ENCODE results near the gene DTNBP1. TPM values are rescaled to one million over a fixed set of nuclear protein-coding genes. Genes with fewer than 3 reads are reported as not detected.
"Not testable (repeated sequence)": the region's sequence is repeated elsewhere in the genome, so short reads cannot be mapped to it uniquely, and the experiment has no call there.

Gene DTNBP1
- total RNA-seq, 1 experiment from 2014 or later, result 14.4 TPM

DNA sequence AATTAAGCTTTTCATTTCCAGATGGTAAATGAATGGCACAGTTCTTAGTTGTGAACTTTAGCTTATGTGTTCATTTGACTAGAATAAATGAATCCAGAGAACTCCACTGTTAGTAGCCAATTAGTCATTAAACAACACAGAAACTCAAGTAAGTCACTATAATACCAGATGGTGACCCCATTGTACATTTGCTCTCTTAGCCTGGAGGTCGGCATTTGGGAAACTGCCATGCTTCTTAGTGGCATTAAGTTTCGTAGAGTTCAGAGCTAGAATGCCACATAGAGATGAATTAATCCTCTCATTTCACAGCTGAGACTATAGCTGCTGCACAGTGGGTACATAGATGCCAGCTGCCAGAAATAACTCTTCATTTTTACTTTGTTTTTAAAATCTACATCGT is 10.8 kb upstream of the DTNBP1 start:
- DNase-seq (ENCODE audit: low read depth), result no peak
- in situ Hi-C loops (cut with HindIII; ENCODE audit: low pct_unique_long_range_greater_than_20kb, low sequenced_read_pairs), result no loop called here

DNA sequence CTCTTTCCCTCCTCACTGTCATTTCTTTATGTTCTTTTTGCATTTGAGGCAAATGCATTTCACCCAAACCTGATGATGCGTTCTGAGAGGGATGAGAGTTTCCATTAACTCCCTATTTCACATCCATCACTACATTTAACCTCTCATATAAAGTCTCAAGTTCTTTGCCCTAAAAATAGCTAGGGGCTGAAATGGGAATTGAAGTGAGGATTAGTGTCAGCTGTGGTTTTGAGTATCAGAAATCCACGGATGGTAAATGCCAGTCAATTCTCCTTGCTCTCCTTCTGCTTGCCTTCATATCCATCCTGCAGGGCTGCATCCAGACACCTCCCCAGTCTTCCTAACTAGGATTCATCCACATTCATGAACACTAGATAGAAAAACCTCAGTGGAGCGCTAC is 10.0 kb upstream of the DTNBP1 start:
- in situ Hi-C loops (cut with HindIII; ENCODE audit: low pct_unique_long_range_greater_than_20kb, low sequenced_read_pairs), result no loop called here
- DNase-seq (ENCODE audit: low read depth), result no peak

DNA sequence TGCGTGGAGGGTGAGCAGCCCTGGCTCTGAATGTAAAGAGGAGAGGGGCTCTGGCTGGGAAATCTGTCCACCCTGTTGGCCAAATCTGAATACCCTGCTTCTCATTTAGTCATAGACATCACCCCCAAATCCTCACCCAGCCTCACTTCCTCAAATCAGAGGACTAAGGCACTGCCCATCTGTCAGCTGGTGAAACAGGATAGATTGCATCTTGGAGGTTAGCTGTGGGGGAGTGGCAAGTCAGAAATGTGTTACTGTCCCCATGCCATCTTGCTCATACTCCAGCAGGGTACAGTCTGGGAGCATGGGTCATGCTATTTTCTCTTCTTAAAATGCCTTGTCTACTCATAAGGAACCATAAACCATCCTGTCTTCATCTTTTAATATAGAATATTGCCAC is 9.5 kb upstream of the DTNBP1 start:
- no peak for DNase-seq (ENCODE audit: low read depth)
- in situ Hi-C loops (cut with HindIII; ENCODE audit: low pct_unique_long_range_greater_than_20kb, low sequenced_read_pairs), result no loop called here

DNA sequence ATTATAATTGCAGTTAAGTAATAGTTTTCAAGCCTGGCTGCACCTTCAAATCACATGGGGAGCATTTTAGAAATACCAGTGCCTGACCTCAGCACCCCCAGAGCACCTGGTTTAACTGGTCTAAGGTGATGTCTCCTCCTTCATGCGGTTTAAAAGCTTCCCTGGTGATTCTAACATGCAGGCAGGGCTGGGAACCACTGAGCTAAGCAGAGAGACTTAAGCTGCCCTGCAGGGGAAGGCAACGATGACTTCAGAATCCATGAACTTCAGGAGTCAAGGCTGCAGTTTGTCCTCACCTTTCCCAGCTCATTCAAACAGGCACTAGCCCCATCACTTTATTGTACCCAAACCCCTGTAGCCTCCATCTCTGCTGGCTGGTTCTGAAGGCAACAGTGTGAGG is 6.1 kb upstream of the DTNBP1 start:
- in situ Hi-C loops (cut with HindIII; ENCODE audit: low pct_unique_long_range_greater_than_20kb, low sequenced_read_pairs), result no loop called here
- DNase-seq (ENCODE audit: low read depth), result no peak

DNA sequence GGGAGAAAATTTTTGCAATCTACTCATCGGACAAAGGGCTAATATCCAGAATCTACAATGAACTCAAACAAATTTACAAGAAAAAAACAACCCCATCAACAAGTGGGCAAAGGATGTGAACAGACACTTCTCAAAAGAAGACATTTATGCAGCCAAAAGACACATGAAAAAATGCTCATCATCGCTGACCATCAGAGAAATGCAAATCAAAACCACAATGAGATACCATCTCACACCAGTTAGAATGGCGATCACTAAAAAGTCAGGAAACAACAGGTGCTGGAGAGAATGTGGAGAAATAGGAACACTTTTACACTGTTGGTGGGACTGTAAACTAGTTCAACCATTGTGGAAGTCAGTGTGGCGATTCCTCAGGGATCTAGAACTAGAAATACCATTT is 4.1 kb upstream of the DTNBP1 start:
- DNase-seq (ENCODE audit: low read depth); in situ Hi-C loops (cut with HindIII; ENCODE audit: low pct_unique_long_range_greater_than_20kb, low sequenced_read_pairs): not testable (repeated sequence)

DNA sequence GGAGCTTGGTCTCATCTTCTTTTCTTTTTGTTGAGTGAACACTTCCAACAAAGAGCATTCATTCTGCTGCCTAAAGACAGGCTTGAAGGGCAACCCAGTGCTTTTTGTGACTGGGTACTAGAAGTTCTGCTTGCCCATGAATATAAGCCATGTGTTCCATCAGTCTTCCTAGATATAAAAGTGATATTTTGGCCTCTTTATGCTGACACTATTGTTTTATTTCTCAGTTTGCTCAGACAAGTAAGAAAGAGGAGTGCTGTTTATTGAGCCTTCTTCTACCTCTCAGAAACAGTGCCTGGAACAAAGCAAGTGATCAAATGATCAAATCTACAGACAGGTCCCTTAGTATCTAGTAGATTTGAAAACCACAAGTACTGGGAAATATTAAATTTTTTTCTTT is 2.4 kb upstream of the DTNBP1 start:
- in situ Hi-C loops (cut with HindIII; ENCODE audit: low pct_unique_long_range_greater_than_20kb, low sequenced_read_pairs), result no loop called here
- no peak for DNase-seq (ENCODE audit: low read depth)

DNA sequence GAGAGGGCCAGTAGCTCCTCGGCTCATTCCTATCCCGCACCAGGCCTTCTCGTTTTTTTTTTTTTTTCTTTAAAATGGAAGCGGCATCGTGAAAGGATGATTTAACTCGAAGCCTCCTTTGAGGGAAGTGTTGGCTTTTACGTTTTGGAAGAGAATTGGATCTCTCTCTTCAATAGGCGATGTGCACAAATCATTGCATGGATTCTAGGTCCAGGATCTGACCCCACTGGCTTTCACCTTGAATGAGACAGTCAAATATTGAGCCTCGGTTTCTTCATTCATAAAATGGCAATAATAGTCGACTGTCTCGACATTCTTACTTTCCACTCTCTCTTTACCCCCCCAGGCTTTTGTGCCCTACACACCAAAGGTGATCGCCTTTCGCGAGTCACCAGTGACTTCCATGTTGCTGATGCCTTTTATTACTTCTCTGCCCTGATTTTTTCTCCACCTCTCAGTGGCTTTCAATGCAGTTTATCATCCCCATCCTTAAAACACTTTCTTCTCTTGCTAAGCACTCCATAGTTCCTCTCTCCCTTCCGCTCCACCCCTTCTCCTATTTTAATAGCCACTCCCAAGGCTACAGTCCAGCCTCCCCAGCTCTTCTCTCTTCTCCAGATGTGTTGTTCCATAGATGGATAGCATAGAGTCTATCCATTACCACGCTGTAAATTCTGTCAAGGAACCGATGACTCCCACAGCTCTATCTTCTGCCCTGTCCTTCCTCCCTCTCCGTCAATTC is 473 bp upstream of the DTNBP1 start:
- in situ Hi-C loops (cut with HindIII; ENCODE audit: low pct_unique_long_range_greater_than_20kb, low sequenced_read_pairs), result no loop called here
- DNase-seq (ENCODE audit: low read depth), result no peak

DNA sequence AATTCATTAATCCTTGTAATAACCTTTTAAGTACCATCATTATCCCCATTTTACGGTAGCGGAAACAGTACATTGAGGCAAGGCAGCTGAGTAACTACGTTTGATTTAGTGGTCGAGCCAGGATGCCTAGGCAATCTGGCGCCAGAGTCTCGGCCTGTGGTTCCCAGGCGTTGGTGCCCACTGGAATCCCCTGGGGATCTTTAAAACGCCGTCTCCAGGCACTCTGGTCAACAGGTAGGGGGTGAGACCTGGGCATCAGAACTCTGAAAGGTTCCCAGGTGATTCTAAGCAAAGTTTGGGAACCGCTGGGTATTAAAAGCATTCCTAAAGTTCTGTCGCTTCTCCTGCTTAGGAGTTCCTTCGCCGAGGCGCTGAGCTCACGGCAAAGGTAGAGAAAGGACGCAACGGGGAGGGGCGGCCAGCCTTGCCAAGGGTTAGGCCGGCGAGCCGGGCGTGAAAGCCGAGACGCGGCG is 939 bp downstream of the DTNBP1 start:
- in situ Hi-C loops (cut with HindIII; ENCODE audit: low pct_unique_long_range_greater_than_20kb, low sequenced_read_pairs), result no loop called here
- no peak for DNase-seq (ENCODE audit: low read depth)

DNA sequence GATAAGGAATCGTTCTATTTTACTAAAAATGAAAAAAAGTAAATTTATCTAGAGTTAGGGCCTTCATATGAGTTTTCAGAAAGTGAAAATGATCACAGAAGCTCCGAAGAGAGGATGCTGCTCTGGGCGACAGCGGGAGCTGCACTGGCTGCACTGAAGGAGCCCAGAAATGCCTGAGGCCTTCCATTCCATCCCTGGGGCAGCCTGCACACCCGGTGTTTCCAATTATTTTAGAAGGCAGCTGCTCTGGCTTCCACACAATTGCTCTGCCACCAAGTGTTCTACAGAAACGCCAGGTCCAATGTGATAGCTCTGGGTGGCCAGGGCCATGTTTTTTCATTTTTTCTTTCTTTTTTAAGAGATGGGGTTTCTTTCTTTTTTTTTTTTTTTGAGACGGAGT is 3.6 kb downstream of the DTNBP1 start:
- no peak for DNase-seq (ENCODE audit: low read depth)
- in situ Hi-C loops (cut with HindIII; ENCODE audit: low pct_unique_long_range_greater_than_20kb, low sequenced_read_pairs), result no loop called here

DNA sequence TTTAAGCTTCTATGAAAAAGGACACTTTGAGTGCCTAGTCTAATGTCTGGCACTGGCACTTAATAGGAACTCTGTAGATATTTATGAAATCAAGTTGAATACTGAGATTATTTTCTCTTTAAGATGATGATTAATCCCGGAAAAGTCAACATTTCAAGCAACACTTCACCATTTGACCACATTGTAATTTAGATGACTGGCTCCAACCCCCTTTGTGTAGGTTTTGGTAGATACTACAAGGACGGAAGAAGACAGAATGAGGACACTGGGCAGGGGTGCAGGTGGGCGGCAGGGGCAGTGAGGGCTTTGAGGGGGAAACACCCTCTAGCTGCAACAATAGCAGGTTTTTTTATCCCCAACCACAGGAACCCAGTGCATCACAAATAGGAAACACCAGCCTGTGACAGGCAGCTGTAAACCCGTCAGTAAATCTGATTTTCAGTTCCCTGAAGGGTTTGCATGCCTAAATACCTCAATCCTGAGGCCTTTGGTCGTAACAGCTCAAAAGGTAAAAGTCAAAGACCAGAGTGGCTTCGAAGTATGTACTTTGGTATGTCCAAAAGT is 4.6 kb downstream of the DTNBP1 start:
- in situ Hi-C loops (cut with HindIII; ENCODE audit: low pct_unique_long_range_greater_than_20kb, low sequenced_read_pairs), result no loop called here

DNA sequence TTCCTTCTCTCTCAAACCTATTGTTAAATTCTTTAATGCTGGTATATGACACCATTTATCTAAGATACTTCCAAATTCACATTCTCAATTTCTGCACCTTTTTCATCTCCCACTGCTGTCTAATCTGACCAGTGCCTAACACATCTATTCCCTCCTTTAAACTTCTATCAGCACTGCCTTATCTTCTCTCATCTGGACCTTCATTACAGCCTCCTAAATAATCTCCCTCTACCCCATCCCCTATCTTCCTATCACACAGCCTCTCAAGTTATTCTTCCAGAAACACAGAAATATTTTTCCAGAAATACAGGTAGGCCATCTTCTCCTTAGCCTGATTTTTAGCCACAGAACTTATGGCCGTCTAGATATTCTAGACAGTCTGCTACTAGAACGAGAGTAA is 5.5 kb downstream of the DTNBP1 start:
- in situ Hi-C loops (cut with HindIII; ENCODE audit: low pct_unique_long_range_greater_than_20kb, low sequenced_read_pairs), result no loop called here
- DNase-seq (ENCODE audit: low read depth), result no peak

More for the DNA sequence above, 4.6 kb downstream of the DTNBP1 start:
- DNase-seq (ENCODE audit: low read depth), result no peak

DNA sequence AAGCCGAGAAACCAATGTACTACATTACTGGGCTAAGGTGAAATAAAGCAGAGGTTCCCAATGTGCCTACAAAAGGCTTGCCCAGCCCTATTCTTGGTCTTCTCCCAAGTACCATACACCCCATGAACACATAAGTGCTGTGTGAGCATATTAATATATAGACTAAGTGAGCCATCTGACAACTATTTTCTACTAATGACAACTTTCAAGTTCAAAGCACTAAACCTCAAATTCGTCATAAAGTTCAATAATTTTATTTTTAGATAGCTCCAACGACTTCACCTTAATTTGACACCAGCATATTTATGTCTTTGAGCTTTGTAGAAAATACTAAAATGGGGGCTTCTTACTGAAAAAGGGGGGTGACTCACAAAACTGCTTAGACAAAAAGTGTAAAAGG is 6.7 kb downstream of the DTNBP1 start:
- in situ Hi-C loops (cut with HindIII; ENCODE audit: low pct_unique_long_range_greater_than_20kb, low sequenced_read_pairs), result no loop called here
- DNase-seq (ENCODE audit: low read depth), result no peak

DNA sequence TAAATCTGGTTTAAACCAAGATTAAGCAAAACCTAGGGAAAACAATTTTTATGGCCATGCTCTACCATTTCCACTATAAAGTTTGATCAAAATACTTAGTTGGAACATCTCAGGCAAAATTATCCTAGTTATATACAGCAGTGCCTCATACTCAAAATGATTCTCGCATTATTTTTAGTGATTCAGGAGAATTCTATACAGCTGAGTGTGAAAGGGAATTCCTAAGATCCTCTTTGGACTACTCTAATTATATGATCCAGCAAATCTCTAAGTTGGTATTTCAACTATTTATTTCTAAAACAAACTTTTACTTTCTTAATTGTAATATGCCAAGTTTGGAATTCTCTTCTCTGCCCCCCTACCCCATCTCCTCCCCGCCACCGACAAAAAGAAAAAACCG is 8.6 kb downstream of the DTNBP1 start:
- DNase-seq (ENCODE audit: low read depth), result no peak
- in situ Hi-C loops (cut with HindIII; ENCODE audit: low pct_unique_long_range_greater_than_20kb, low sequenced_read_pairs), result no loop called here

DNA sequence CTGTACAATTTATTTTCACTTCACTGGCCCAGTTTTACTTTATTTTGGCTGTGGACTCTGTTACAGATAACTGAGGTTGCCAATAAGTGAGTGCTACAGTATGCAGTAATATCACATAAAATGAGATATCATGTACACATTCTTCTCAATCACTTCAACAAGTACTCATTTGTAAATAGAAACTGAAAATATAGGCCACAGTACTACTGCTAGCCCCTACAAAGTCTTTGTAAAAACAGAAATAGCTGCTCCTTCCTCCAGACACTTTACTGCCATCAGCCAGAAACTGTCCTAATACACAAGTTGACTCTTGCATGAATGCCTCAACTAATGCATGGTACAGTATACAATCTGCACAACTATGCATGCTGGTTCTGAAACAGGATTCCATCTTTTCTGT is 9.2 kb downstream of the DTNBP1 start:
- no peak for DNase-seq (ENCODE audit: low read depth)
- in situ Hi-C loops (cut with HindIII; ENCODE audit: low pct_unique_long_range_greater_than_20kb, low sequenced_read_pairs), result no loop called here

DNA sequence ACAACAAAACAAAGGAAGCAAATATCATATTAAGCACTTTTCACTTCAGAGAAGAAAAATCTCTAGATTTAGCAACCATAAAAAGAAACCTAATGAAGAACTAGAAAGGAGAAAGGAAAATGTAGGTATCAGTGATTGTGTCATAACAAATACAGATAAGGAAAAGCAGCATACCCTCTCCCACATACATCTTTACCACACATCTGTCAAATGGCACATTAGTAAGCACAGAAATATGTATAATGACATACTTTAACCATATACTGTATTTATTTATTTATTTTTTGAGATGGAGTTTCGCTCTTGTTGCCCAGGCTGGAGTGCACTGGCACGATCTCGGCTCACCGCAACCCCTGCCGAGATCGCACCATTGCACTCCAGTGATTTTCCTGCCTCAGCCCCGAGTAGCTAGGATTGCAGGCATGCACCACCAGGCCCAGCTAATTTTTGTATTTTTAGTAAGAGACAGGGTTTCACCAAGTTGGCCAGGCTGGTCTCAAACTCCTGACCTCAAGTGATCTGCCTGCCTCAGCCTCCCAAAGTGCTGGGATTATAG is 12.7 kb downstream of the DTNBP1 start:
- DNase-seq (ENCODE audit: low read depth); in situ Hi-C loops (cut with HindIII; ENCODE audit: low pct_unique_long_range_greater_than_20kb, low sequenced_read_pairs): not testable (repeated sequence)

DNA sequence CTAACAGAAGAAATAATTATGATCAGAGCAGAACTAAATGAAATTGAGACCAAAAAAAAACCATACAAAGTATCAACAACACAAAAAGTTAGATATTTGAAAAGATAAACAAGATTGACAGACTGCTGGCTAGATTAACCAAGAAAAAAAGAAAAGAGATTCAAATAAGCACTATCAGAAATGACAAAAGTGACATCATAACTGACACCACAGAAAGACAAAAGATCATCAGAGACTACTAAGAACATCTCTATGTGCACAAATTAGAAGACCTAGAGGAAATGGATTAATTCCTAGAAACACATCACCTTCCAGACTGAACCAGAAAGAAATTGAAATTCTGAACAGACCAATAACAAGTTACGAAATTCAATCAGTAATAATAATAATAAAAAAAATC is 17.9 kb downstream of the DTNBP1 start:
- in situ Hi-C loops (cut with HindIII; ENCODE audit: low pct_unique_long_range_greater_than_20kb, low sequenced_read_pairs), result no loop called here

DNA sequence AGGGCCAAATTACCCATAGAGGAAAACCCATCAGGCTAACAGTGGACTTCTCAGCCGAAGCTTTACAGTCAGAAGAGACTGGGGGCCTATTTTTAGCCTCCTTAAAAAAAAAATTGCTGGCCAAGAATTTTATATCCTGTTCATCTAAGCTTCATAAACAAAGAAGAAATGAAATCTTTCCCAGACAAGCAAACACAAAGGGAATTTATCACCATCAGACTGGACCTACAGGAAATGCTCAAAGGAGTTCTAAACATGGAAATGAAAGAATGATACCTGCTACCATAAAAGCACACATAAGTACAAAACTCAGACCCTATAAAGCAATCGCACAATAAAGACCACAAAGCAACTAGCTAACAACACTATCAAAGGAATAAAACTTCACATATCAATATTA is 19.3 kb downstream of the DTNBP1 start:
- in situ Hi-C loops (cut with HindIII; ENCODE audit: low pct_unique_long_range_greater_than_20kb, low sequenced_read_pairs), result no loop called here
- no peak for DNase-seq (ENCODE audit: low read depth)

More for the DNA sequence above, 17.9 kb downstream of the DTNBP1 start:
- DNase-seq (ENCODE audit: low read depth), result no peak

DNA sequence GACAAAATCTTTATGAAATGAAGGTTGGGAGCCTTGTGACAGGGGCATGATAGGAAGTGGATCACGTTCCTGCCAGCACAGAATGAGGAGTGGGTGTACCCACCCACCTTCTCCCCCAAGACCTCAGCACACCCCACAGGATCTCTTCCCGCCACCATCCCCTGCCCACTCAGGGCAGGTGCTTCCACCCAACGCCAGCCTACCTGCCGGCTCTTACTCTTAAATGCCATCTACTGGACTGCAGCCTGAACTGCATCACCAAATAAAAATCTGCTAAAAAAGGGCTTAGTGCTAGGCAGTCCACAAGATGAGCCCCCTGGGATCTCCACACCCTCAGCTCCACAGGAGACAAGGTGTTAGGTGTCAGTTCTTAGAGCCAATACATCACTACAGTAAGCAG is 20.6 kb downstream of the DTNBP1 start:
- no peak for DNase-seq (ENCODE audit: low read depth)
- in situ Hi-C loops (cut with HindIII; ENCODE audit: low pct_unique_long_range_greater_than_20kb, low sequenced_read_pairs), result no loop called here

DNA sequence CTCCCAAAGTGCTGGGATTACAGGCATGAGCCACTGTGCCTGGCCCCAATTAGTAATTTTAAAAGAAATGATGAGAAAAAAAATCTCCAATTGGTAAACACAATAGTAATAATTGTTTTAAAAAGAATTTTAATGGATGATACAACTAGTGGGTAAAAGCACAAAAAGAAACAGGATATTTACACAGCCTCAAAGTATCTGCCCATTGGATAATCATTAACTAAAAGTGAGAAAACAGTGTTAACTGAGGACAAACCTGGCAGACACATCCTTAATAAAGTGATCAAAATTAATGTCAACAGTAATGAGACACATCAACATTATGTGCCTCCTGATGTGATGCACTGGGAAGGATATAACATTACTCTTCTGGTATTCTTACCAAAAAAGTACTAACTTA is 24.5 kb downstream of the DTNBP1 start:
- DNase-seq (ENCODE audit: low read depth), result no peak
- in situ Hi-C loops (cut with HindIII; ENCODE audit: low pct_unique_long_range_greater_than_20kb, low sequenced_read_pairs), result no loop called here

DNA sequence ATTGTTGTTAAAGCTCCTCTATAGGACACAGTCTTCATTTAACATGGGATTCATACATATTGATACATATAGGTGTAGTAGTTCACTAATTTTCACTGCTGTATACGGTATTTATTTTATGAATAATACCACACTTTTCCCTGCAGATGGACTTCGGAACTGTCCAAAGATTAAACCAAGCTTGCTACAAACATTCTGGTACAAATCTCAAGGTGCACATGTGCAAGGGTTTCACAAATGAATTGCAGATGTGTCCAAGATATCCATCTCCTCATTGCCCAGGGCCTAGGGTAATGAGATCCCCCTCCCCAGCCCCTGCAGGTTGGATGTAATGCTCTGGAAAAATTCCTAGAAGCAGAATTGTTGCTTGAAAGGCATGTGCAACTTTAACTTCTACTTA is 31.4 kb downstream of the DTNBP1 start:
- in situ Hi-C loops (cut with HindIII; ENCODE audit: low pct_unique_long_range_greater_than_20kb, low sequenced_read_pairs), result no loop called here
- no peak for DNase-seq (ENCODE audit: low read depth)
